H9 (cell line): Measurements from ENCODE around the gene DSN1. TPM values are rescaled to one million over a fixed set of nuclear protein-coding genes. Genes with fewer than 3 reads are reported as not detected.
A peak's percentile ranks its signal among the peaks of the same experiment; 100 is the strongest.

Source experiments
- DNase-seq: peaks from one replicate; pipeline ENCODE4 v3.0.0-alpha.2; 2017
- H2AFZ ChIP-seq: one replicate; pipeline ENCODE4 v1.6.1; 2013; ENCODE audit warnings: mild to moderate bottlenecking, low read length, control low read depth, moderate library complexity
- H2AK5ac ChIP-seq: 2 replicates; pipeline ENCODE4 v1.6.1; 2013; ENCODE audit warnings: low read length, control low read depth, mixed read lengths; ENCODE audit not compliant: insufficient read length
- H2BK120ac ChIP-seq: one replicate; pipeline ENCODE4 v1.6.1; 2013; ENCODE audit warnings: low read depth, mild to moderate bottlenecking, low read length, control low read depth, inconsistent platforms; ENCODE audit not compliant: poor library complexity, severe bottlenecking
- H2BK12ac ChIP-seq: 2 replicates; pipeline ENCODE4 v1.6.1; 2013; ENCODE audit warnings: low read length, control low read depth, mixed read lengths, low read depth; ENCODE audit not compliant: insufficient read length
- H2BK15ac ChIP-seq: 2 replicates; pipeline ENCODE4 v1.6.1; 2013; ENCODE audit warnings: low read depth, low read length, control low read depth
- H2BK20ac ChIP-seq: one replicate; pipeline ENCODE4 v1.6.1; 2013; ENCODE audit warnings: low read depth, mild to moderate bottlenecking, low read length, control low read depth, inconsistent platforms; ENCODE audit not compliant: poor library complexity, severe bottlenecking
- H2BK5ac ChIP-seq: 2 replicates; pipeline ENCODE4 v1.6.1; 2013; ENCODE audit warnings: low read length, control low read depth, mixed read lengths; ENCODE audit not compliant: insufficient read length
- H3K14ac ChIP-seq: 2 replicates; pipeline ENCODE4 v1.6.1; 2013; ENCODE audit warnings: low read length, control low read depth; ENCODE audit not compliant: insufficient read depth
- H3K18ac ChIP-seq: 2 replicates; pipeline ENCODE4 v1.6.1; 2013; ENCODE audit warnings: low read depth, mild to moderate bottlenecking, mixed read lengths, low read length, control low read depth; ENCODE audit not compliant: insufficient read length
- H3K23ac ChIP-seq: 2 replicates; pipeline ENCODE4 v1.6.1; 2013; ENCODE audit warnings: low read length, control low read depth, mixed read lengths, low read depth; ENCODE audit not compliant: insufficient read length
- H3K23me2 ChIP-seq: 2 replicates; pipeline ENCODE4 v1.6.1; 2013; ENCODE audit warnings: low read depth, mild to moderate bottlenecking, mixed read lengths, low read length, control low read depth; ENCODE audit not compliant: insufficient read length, poor library complexity, severe bottlenecking
- H3K27ac ChIP-seq: 2 replicates; pipeline ENCODE4 v1.5.1; 2013; ENCODE audit warnings: low read length, control low read depth, mixed read lengths, low read depth; ENCODE audit not compliant: insufficient read length
- H3K27me3 ChIP-seq: 2 replicates; pipeline ENCODE4 v1.6.1; 2013; ENCODE audit warnings: low read length, control low read depth, inconsistent platforms; ENCODE audit not compliant: insufficient read depth
- H3K4ac ChIP-seq: 2 replicates; pipeline ENCODE4 v1.6.1; 2013; ENCODE audit warnings: low read depth, mild to moderate bottlenecking, control low read depth, inconsistent platforms, low read length, moderate library complexity
- H3K4me1 ChIP-seq: 2 replicates; pipeline ENCODE4 v1.6.1; 2013; ENCODE audit warnings: low read length, control low read depth, inconsistent platforms; ENCODE audit not compliant: insufficient read depth
- H3K4me2 ChIP-seq: 2 replicates; pipeline ENCODE4 v1.6.1; 2013; ENCODE audit warnings: low read length, control low read depth, mixed read lengths; ENCODE audit not compliant: insufficient read length, insufficient read depth
- H3K56ac ChIP-seq: 2 replicates; pipeline ENCODE4 v1.6.1; 2013; ENCODE audit warnings: low read depth, mild to moderate bottlenecking, mixed read lengths, low read length, control low read depth; ENCODE audit not compliant: insufficient read length
- H3K79me1 ChIP-seq: 2 replicates; pipeline ENCODE4 v1.6.1; 2013; ENCODE audit warnings: low read depth, mild to moderate bottlenecking, moderate library complexity, low read length, control low read depth, inconsistent platforms; ENCODE audit not compliant: insufficient read depth, poor library complexity, severe bottlenecking
- H3K79me2 ChIP-seq: 2 replicates; pipeline ENCODE4 v1.6.1; 2013; ENCODE audit warnings: low read length, control low read depth, inconsistent platforms; ENCODE audit not compliant: insufficient read depth
- H3K9ac ChIP-seq: 2 replicates; pipeline ENCODE4 v1.6.1; 2013; ENCODE audit warnings: low read length, control low read depth, mixed read lengths; ENCODE audit not compliant: insufficient read length; ENCODE audit errors: extremely low read depth
- H3K9me3 ChIP-seq: one replicate; pipeline ENCODE4 v1.6.1; 2013; ENCODE audit warnings: low read depth, low read length, inconsistent platforms; ENCODE audit not compliant: control insufficient read depth
- H3T11ph ChIP-seq: one replicate; pipeline ENCODE4 v1.6.1; 2013; ENCODE audit warnings: mild to moderate bottlenecking, low read length, control low read depth, inconsistent platforms
- H4K20me1 ChIP-seq: one replicate; pipeline ENCODE4 v1.6.1; 2013; ENCODE audit not compliant: control insufficient read depth, insufficient read length, insufficient read depth
- H4K5ac ChIP-seq: 2 replicates; pipeline ENCODE4 v1.6.1; 2013; ENCODE audit warnings: low read depth, mild to moderate bottlenecking, mixed read lengths, low read length, control low read depth; ENCODE audit not compliant: insufficient read length
- H4K8ac ChIP-seq: replicated peaks from 2 replicates; pipeline ENCODE4 v1.6.1; 2013; ENCODE audit warnings: low read length, control low read depth, mixed read lengths, low read depth; ENCODE audit not compliant: insufficient read length
- H4K91ac ChIP-seq: 2 replicates; pipeline ENCODE4 v1.6.1; 2013; ENCODE audit warnings: low read depth, mild to moderate bottlenecking, moderate library complexity, mixed read lengths, low read length, control low read depth; ENCODE audit not compliant: insufficient read length
- H3K27ac Mint-ChIP-seq, 3 experiments: 2 replicates in 2 of 3; 3 replicates in 1 of 3; pipeline ENCODE4 v1.8.0; 2020 to 2021; ENCODE audit warnings: mixed read lengths in 3 of 3, mild to moderate bottlenecking in 1 of 3, moderate library complexity in 1 of 3
- H3K27me3 Mint-ChIP-seq: 2 replicates; pipeline ENCODE4 v1.8.0; 2021; ENCODE audit warnings: low read depth, mild to moderate bottlenecking, moderate library complexity, mixed read lengths
- H3K36me3 Mint-ChIP-seq, 3 experiments: 2 replicates in 2 of 3; 3 replicates in 1 of 3; pipeline ENCODE4 v1.8.0; 2020 to 2021; ENCODE audit warnings: low read depth in 3 of 3, mixed read lengths in 3 of 3; ENCODE audit not compliant: insufficient read depth in 1 of 3
- H3K4me1 Mint-ChIP-seq, 2 experiments: 2 replicates each; pipeline ENCODE4 v1.8.0; 2020; ENCODE audit warnings: mixed read lengths in 2 of 2
- H3K4me3 Mint-ChIP-seq, 2 experiments: 2 replicates in 1 of 2; 3 replicates in 1 of 2; pipeline ENCODE4 v1.8.0; 2020 to 2021; ENCODE audit warnings: mild to moderate bottlenecking in 2 of 2, mixed read lengths in 2 of 2, moderate library complexity in 1 of 2
- H3K9me3 Mint-ChIP-seq, 2 experiments: 2 replicates in 1 of 2; 3 replicates in 1 of 2; pipeline ENCODE4 v1.8.0; 2020; ENCODE audit warnings: mild to moderate bottlenecking in 2 of 2, mixed read lengths in 2 of 2, moderate library complexity in 1 of 2
- WGBS: extraction: QIAGEN DNeasy Blood & Tissue Kit; methylation state at CpG from one replicate; pipeline ENCODE4 v1.1.7; 2013; ENCODE audit warnings: missing lambda C conversion rate, low lambda C conversion rate, mixed read lengths; ENCODE audit not compliant: insufficient read length; ENCODE audit errors: extremely low coverage; 5-methylcytosine and 5-hydroxymethylcytosine counted together
- total RNA-seq: library from RNA; stranded (reverse); gene quantifications from 2 replicates; pipeline ENCODE4 v1.2.1, GENCODE V29; 2021
- TF ChIP-seq, protein P1 (sequence below): fragments of 200-600 bp; sonication (generic); conservative IDR thresholded peaks from 3 replicates; pipeline ENCODE4 v1.8.0; 2021; ENCODE audit warnings: antibody characterized with exemption, mild to moderate bottlenecking

The DSN1 gene
- total RNA-seq, 1 experiment from 2014 or later = 22.8 TPM

DNA sequence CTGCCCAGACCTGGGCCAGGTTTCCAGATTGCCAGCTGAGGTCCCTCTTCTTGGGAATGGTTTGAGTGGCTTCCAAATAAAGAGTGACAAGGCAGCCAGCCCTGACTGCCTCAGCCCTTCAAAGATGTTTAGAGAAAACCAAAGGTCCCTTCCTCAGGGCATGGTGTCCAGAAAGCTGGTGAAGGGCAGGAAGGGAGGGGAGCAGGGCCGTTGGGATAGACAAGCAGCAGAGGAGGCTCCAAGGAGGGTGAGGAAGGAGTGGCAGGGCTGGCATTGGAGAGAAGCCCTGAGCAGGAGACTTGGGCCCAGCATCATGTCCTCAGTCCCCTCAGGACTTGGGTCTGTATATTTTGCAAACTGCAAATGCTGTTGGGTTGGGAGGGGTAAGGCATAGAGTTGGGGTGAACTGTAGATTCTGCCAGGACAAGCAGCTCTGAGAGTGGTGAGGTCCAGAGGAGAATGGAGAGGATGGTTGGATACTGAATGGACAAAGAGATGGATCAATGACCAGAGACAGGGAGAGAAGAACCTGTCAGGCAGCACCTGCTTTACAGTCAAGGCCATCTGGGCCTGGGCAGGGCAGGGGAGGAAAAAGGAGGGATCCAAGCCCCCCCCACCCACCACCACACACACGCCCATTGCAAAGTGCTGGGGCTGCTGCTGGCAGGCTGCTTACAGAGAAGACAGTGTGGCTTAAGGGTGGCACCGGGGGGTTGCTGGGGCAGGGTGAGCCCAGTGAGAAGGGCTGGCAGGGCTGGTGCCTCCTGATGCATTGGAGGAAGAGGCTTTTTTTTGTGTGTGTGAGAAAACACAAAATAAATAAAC lies 5.5 kb upstream of the DSN1 start:
- DNase-seq = no peak
- H2BK5ac ChIP-seq = no peak overlapping the region
- H3K23ac ChIP-seq = no peak overlapping the region
- H3K4me1 ChIP-seq = no peaks in the 10 kb centered on the region
- H4K5ac ChIP-seq = no peak overlapping the region
- peaks cover 2% of the 10 kb centered on the region for H4K20me1 ChIP-seq
- H2BK120ac ChIP-seq = no peak overlapping the region
- no peak overlapping the region for H3K4me3 Mint-ChIP-seq
- no peak overlapping the region for H4K8ac ChIP-seq
- no peaks in the 10 kb centered on the region for H3K9me3 ChIP-seq
- no peak overlapping the region for H2BK20ac ChIP-seq
- no peak overlapping the region for H3K56ac ChIP-seq
- H3K79me2 ChIP-seq = no peaks in the 10 kb centered on the region
- no peak overlapping the region for H3T11ph ChIP-seq
- no peak overlapping the region for H4K91ac ChIP-seq
- no peak overlapping the region for H3K27ac ChIP-seq
- H3K4ac ChIP-seq = no peak overlapping the region
- no peak overlapping the region for H3K14ac ChIP-seq
- no peak overlapping the region for H3K9ac ChIP-seq
- H2AFZ ChIP-seq = no peak overlapping the region
- TF ChIP-seq, protein P1, sequence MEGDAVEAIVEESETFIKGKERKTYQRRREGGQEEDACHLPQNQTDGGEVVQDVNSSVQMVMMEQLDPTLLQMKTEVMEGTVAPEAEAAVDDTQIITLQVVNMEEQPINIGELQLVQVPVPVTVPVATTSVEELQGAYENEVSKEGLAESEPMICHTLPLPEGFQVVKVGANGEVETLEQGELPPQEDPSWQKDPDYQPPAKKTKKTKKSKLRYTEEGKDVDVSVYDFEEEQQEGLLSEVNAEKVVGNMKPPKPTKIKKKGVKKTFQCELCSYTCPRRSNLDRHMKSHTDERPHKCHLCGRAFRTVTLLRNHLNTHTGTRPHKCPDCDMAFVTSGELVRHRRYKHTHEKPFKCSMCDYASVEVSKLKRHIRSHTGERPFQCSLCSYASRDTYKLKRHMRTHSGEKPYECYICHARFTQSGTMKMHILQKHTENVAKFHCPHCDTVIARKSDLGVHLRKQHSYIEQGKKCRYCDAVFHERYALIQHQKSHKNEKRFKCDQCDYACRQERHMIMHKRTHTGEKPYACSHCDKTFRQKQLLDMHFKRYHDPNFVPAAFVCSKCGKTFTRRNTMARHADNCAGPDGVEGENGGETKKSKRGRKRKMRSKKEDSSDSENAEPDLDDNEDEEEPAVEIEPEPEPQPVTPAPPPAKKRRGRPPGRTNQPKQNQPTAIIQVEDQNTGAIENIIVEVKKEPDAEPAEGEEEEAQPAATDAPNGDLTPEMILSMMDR = no peak
- peaks cover 10 to 15% (median 13%) of the 10 kb centered on the region in 3 experiments; a peak in 6 of 7 replicates for H3K36me3 Mint-ChIP-seq
- H2BK15ac ChIP-seq = no peak overlapping the region
- no peak overlapping the region for H3K4me2 ChIP-seq
- no peak overlapping the region for H3K18ac ChIP-seq
- H3K27me3 ChIP-seq = no peaks in the 10 kb centered on the region
- peak overlapping the region in 1 of 3 experiments; percentile 32; a peak in 4 of 7 replicates for H3K27ac Mint-ChIP-seq
- peaks cover 1% of the 10 kb centered on the region for H3K23me2 ChIP-seq
- no peak overlapping the region for H2AK5ac ChIP-seq
- no CpG with 5 or more reads among the region's 3 CpGs for WGBS
- H3K4me1 Mint-ChIP-seq = peaks cover 34 to 39% of the 10 kb centered on the region in 2 experiments
- no peak overlapping the region for H2BK12ac ChIP-seq
- no peaks in the 10 kb centered on the region; a peak in 1 of 5 replicates for H3K9me3 Mint-ChIP-seq
- H3K79me1 ChIP-seq = no peaks in the 10 kb centered on the region
- peaks cover 1% of the 10 kb centered on the region for H3K27me3 Mint-ChIP-seq
